ENCODE results near the gene PCSK5. TPM values are rescaled to one million over a fixed set of nuclear protein-coding genes. Genes with fewer than 3 reads are reported as not detected.
A peak's percentile ranks its signal among the peaks of the same experiment; 100 is the strongest.

PCSK5 gene
- total and polyA plus RNA-seq, 2 donors (not counting 3 experiments of a cell fraction or from before 2014, with no cell fraction given) = 2.6 to 4.8 TPM

- Histone ChIP-seq H3K4me1 (ENCODE audit: control insufficient read depth, extremely low read depth, insufficient read depth, low read length) (no peaks in the 10 kb centered on the region), H3K27me3 (ENCODE audit: control insufficient read depth in 2 of 2, insufficient read depth in 2 of 2, low read length in 2 of 2) (no peaks in the 10 kb centered on the region), H3K4me3 (replicated peaks in 1 of 3; ENCODE audit: insufficient read depth in 1 of 3, low read depth in 1 of 3, low read length in 3 of 3) (no peak overlapping the region), H3K9ac (replicated peaks; ENCODE audit: extremely low read depth, insufficient read depth, low read length) (no peak overlapping the region), H3K36me3 (ENCODE audit: control insufficient read depth in 2 of 2, extremely low read depth in 1 of 2, insufficient read depth in 2 of 2, low read length in 2 of 2) (no peaks in the 10 kb centered on the region), H3K4me2 (ENCODE audit: insufficient read depth, low read length) (no peak overlapping the region), H3K9me1 (replicated peaks; ENCODE audit: control insufficient read depth, extremely low read depth, insufficient read depth, low read length) (no peaks in the 10 kb centered on the region), H3K27ac (ENCODE audit: insufficient read depth, low read depth, low read length) (no peak overlapping the region), H2AFZ (ENCODE audit: low read depth, low read length) (no peak overlapping the region), H3K9me3 (replicated peaks; ENCODE audit: control insufficient read depth, insufficient read depth, low read length) (no peaks in the 10 kb centered on the region), H3K79me2 (ENCODE audit: control insufficient read depth, insufficient read depth, low read length) (no peaks in the 10 kb centered on the region), H4K20me1 (replicated peaks; ENCODE audit: control insufficient read depth, extremely low read depth, insufficient read depth, low read length) (no peaks in the 10 kb centered on the region)
- BruUV-seq (replicated peaks) = no TSS peak
- dilution Hi-C loops (cut with MboI; ENCODE audit: extremely low pct_ligation_motif_present, low sequenced_read_pairs) (no loop called here), intact Hi-C loops (cut with micrococcal nuclease) (no loop called here)
- CTCF ChIA-PET = interaction anchor here (1.0 kb wide), 1 partner anchor 12 kb away, joined by 3 read pairs; no protein-coding TSS in a partner anchor
- DNase-seq (ENCODE audit: low read depth, low spot score) (peak; percentile 7), FAIRE-seq (no peak)
- POLR2A ChIA-PET = no interaction called here
- no peak for TF ChIP-seq JUN (IDR thresholded peaks at IDR 0.05; ENCODE audit: borderline replicate concordance, insufficient read depth, insufficient read length, low read depth)
- no peak for TF ChIP-seq FOS (IDR thresholded peaks at IDR 0.05; ENCODE audit: borderline replicate concordance, insufficient read depth, low read length)
- no peak for TF ChIP-seq POLR2AphosphoS5 (IDR thresholded peaks at IDR 0.05; ENCODE audit: insufficient read depth, low read depth, low read length)
- TF ChIP-seq EZH2 (IDR thresholded peaks at IDR 0.05; ENCODE audit: borderline replicate concordance, low read depth, low read length, severe bottlenecking) = no peak
- no peak for TF ChIP-seq GATA2 (IDR thresholded peaks at IDR 0.05; ENCODE audit: insufficient read depth, insufficient read length, low read depth, low read length)
- TF ChIP-seq, protein P1, sequence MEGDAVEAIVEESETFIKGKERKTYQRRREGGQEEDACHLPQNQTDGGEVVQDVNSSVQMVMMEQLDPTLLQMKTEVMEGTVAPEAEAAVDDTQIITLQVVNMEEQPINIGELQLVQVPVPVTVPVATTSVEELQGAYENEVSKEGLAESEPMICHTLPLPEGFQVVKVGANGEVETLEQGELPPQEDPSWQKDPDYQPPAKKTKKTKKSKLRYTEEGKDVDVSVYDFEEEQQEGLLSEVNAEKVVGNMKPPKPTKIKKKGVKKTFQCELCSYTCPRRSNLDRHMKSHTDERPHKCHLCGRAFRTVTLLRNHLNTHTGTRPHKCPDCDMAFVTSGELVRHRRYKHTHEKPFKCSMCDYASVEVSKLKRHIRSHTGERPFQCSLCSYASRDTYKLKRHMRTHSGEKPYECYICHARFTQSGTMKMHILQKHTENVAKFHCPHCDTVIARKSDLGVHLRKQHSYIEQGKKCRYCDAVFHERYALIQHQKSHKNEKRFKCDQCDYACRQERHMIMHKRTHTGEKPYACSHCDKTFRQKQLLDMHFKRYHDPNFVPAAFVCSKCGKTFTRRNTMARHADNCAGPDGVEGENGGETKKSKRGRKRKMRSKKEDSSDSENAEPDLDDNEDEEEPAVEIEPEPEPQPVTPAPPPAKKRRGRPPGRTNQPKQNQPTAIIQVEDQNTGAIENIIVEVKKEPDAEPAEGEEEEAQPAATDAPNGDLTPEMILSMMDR (IDR thresholded peaks at IDR 0.05; ENCODE audit: extremely low read depth in 1 of 2, insufficient read depth in 1 of 2, low read depth in 1 of 2, low read length in 2 of 2) = no peak
- no peak for TF ChIP-seq POLR2A (IDR thresholded peaks at IDR 0.05; ENCODE audit: low read depth, low read length)
- TF ChIP-seq MYC (IDR thresholded peaks at IDR 0.05; ENCODE audit: low read depth, low read length) = no peak
- TF ChIP-seq MAX (IDR thresholded peaks at IDR 0.05; ENCODE audit: insufficient read depth, insufficient read length) = no peak
These were observed 70.1 kb downstream of the PCSK5 start for GRCh38 chr9:75960551-75960950.
